Stimulated activated CD8-positive, alpha-beta memory T cell treated with anti-CD3 and anti-CD28 coated beads, Interleukin-7, amount 100 ng/mL, for 1 hour (primary cell): ENCODE measurements around the gene FAM240B.

Source experiments
- DNase-seq, 2 donors: peaks; one replicate each; pipeline ENCODE4 v3.0.0-alpha.2; 2020; ENCODE audit warnings: low read depth in 2 of 2

FAM240B gene

GRCh38 chr9:38700695-38701094 is 19.2 kb downstream of the FAM240B start:
- no peak for DNase-seq

DNA sequence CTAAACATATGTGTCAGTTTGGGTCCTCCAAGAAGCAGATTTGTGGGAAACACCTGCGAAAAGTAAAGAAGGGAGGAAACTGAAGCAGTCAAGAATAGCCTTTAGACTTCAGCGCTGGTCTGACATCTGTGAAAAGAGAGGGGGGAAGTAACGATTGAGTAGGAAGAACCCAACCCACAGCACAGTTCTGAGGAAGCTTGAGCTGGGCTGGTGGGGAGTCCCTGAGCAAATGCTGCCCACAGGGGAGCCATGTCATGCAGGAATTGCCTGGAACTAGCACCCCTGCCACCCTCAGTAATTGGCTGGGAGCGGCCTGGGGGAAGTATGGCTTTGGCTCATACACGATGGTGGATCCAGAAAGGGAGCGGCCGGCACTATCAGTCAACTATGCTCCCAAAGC is 20.6 kb downstream of the FAM240B start:
- no peak for DNase-seq

GRCh38 chr9:38697776-38698300 is 22.1 kb downstream of the FAM240B start:
- no peak for DNase-seq

DNA sequence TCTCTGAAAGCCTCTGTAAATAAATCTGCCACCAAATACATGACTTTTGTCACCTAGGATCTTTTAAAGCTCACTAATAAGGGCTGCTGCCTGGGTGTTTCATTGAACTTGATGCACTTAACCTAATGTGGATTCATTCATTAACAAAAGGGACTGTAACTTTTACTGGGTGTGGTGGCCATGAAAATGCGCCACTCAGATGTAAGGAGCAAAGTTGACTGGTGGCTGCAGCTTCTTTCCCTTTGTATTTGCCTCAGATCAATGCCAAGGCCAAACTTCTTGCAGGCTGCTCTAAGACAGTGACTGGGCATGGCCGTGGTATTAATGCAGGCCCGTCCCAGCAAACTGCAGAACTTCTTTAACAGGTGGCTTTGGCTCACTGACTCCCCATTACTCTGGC is 22.9 kb downstream of the FAM240B start:
- no peak for DNase-seq

- DNase-seq: no peak
Measured at GRCh38 chr9:38694676-38695075, 25.3 kb downstream of the FAM240B start.

GRCh38 chr9:38692707-38693106 is 27.2 kb downstream of the FAM240B start:
- DNase-seq: no peak

DNA sequence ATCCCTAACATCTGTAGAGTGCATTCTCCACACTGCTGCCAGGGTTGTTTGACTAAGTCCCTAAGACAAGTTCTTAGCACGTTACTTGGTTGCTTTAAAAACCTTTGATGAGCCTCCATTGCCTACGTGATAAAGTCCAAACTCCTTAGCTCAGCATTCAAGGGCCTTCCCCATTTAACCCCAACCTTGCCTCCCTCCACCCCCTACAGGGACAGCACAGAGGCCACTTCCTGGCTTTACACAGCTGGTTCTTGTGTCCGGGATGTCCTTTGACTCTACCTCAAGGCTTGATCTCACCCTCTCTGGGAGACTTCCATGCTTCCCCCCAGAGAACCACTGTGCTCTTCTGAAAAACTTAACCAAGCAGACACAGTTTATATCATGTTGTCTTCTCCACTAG is 29.4 kb downstream of the FAM240B start:
- no peak for DNase-seq

GRCh38 chr9:38689678-38690077 is 30.3 kb downstream of the FAM240B start:
- DNase-seq: no peak

DNA sequence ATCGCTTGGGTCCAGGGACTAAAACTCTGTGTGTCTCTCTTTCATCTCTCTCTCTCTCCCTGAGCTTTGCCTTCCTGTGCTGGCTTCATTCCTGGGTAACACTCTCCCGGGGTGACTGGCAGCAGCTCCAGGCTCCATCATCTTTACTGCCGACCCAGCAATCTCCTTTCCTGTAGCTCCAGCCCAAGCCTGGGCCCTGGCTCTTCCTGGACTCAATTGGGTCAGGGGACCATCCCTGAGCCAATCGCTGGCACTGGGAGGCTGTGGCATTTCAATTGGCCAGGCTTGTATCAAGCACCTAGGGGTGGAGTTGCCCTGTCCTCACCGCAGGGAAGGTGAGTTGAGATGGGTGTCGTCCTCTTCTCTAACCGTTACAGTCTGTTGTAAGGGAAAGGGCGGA is 31.9 kb downstream of the FAM240B start:
- DNase-seq: no peak

DNA sequence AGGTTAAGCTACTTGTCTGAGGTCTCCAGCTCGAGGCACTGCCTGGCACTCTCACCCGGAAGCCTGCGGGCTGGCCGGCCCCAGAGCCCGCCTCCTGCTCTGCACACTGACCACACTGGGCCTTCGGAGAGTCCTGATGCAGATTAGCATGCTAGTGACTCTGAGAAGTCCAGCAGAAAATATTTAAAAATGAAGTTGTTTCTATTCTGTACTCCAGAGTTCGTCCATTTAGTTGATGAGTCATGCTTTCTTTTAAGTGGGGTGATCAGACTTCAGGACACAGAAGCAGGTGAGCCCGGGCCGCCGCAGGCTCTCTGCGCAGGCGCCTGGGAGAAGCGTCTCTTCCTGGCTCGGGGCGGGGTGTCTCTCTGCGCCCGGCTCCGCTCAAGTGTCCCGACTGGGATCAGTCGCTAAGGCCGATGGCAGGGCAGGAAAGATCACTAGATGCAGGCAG is 32.5 kb downstream of the FAM240B start:
- no peak for DNase-seq

- no peak for DNase-seq
Measured at GRCh38 chr9:38686933-38687332, 33.0 kb downstream of the FAM240B start.

DNA sequence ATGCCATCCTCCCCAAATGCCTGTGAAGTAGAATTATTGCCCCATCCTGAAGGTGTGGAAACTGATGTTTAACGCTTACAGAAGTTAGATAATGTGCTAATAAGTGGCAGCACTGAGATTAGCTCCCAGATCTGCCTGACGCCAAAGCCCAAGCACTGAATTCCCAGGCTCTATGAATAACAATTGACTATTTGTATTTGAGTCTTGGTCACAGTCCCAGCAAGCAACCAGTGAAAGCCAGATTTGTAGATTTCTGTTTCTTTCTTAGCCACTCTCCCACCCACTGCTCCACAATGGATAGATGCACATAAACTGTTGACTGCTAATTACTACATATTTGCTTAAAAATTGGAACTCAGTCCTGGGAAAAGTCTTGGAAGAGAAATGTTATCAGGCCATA is 34.4 kb downstream of the FAM240B start:
- DNase-seq: no peak

DNA sequence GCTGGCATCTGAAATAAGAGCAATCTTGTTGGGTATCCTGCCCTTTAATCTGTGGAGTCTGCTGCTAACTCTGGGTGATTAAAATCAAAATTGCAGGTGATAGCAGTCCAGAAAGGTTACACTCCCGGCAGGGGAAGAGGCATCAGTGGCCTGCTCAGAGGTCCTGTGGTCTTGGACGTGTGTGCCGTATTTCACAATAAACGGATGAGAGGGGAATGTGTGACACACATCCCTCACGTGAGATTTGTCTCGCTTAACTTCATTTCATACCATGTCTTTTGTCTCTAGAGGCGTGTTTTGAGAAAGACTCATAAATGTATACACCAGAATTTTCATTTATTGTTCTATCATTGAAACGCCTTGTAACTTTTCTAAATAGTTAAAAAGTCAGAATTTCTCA is 36.6 kb downstream of the FAM240B start:
- DNase-seq: no peak

DNA sequence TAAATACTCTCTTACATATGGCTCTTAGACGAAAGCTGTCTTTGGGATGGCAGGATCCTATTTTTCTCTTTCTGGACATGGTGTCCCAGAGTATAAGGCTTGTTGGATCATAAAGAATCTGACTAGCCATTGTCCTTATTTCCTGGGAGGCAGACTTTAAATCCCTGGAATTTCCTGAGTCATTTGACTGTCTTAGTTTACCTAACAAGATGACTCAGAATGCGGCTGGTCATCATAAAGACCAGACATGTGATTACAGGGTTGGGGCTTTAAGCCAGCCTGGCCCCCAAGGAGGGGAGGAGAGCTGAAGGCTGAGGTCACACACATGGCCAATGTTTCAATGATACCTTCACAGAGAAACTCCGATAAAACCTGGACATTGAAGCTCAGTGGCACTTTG is 37.2 kb downstream of the FAM240B start:
- DNase-seq: no peak

DNA sequence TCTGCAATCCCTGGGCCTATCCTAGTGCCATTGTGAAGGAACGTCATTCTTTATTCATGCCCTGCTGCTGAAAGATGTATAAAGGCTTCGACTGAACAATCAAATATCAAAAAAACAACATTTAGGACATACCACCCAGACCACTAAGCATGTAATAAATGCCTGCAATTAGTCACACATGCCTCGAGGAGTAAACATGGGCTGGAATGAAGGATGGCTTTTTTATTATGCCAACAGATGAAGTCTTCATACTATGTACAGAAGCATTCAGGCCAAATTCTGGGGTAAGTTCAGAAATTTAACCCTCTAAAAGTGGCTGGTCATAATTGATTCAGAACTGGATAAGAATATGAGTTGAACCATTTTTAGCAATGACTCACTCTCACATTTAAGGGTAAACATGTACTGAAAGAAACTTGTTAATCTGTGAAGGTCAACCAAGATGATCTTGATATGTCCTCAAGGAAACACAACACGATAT is 38.1 kb downstream of the FAM240B start:
- no peak for DNase-seq

DNA sequence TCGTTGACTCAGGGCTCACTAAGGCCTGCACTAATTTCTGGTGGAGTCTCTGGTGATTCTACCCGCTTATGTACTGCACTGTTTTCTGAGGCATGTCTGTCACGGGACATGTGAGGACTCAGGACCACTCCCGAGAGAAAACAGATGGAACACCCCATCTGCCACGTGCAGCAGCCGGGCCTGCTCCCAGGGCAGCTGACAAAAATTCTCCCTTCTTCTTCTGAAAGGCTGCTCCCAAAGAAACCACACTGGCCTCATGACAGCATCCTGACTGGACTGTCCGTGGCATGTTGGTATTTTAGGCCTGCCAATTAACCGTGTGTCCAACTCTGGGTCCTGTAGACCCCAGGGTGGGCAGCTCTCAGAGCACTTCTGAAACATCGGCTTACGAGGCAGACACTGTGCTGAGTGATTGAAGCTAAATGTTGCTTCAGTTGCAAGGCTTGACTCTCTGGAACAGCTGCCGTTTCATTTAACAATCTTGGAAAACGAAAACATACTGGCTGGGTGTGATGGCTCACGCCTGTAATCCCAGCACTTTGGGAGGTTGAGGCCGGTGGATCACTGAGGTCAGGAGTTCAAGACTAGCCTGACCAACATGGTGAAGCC is 39.0 kb downstream of the FAM240B start:
- no peak for DNase-seq

GRCh38 chr9:38677660-38678303 is 42.2 kb downstream of the FAM240B start:
- DNase-seq: no peak

- DNase-seq: no peak
Measured at GRCh38 chr9:38675831-38676230, 44.1 kb downstream of the FAM240B start.

- no peak for DNase-seq
Measured at GRCh38 chr9:38675211-38675610, 44.7 kb downstream of the FAM240B start.

- DNase-seq: no peak
Measured at GRCh38 chr9:38673399-38674193, 46.3 kb downstream of the FAM240B start.

DNA sequence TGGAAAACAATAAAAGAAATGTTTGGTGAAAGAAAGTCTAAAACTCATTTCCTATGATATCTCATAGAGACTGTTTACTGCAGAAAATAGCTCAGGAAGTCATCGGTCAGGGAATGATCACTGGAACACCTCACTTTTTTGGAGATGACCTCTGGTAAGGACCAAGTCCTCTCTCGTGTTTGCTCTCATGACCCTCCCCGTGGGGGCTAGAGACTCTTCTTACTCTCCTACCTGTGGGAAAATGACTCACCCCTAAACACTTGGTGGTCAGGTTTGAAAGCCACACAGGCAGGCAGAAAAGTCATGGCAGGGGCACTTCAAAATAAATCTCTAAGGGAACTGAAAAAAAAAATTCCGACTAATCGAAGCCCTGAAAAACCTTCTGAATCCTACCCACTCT is 48.2 kb downstream of the FAM240B start:
- DNase-seq: no peak

- no peak for DNase-seq
Measured at GRCh38 chr9:38671372-38671731, 48.6 kb downstream of the FAM240B start.
